Stimulated activated naive CD4-positive, alpha-beta T cell (primary cell): ENCODE results near the gene MAFB.
A peak's percentile ranks its signal among the peaks of the same experiment; 100 is the strongest.

Experiments used
- DNase-seq, 6 experiments: peaks; one replicate each; lab custom pipeline; 2025; lab: John Stamatoyannopoulos, UW

MAFB gene

DNA sequence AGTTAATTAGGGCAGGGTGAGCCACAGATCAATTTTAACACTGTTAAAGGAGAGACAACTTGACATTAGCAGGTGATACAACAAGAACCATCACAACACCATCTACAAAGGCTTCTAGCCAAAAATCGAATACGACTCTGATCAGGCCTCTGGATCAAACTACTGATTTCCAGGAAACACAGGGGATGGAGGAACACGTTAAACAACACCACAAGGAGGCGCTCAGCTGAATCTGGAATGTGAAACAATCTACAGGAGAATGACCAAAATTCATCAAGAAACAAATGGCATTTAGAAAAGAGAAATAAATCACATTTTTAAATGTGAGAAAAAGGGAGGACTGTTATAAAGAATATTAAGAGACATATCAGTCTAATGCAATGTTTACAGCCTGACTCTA, 13.5 kb upstream of the MAFB start:
- DNase-seq: no peak

DNA sequence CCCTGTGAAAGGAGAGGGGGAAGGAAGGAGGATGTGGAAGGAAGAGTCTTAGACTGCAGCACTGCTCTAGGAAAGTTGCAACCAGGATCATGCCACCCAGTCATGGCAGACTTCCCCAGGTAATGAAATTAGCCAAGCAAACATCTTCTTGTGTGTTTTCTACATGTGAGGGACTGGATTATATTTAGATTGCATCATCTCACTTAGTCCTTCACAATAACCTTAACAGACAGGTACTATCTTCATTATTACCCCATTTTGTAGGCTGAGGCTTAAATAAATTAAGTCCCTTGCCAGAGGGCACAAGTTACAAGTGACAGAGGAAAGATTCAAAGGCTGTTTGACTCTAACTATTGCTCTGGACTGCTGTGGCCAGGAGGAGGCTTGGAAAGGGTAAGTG, 9.7 kb upstream of the MAFB start:
- no peak for DNase-seq

DNA sequence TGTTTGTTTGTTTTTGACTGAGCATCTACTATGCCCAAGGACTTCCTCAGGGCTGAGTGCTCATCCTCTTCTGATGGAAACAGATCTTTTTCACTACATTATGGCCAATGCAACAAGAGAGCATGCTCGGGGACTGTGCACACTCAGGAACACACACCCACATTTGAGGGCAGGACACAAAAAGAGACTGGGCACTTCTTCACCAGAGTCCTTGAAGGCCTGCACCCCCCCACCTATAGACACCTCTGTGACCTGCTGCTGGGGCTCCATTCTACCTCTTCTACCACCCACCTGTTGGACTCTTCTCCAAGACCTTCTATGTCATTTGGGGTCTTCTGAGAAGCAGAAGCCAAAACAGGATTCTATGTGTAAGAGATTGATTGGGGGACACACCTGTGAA, 9.2 kb upstream of the MAFB start:
- no peak for DNase-seq

DNA sequence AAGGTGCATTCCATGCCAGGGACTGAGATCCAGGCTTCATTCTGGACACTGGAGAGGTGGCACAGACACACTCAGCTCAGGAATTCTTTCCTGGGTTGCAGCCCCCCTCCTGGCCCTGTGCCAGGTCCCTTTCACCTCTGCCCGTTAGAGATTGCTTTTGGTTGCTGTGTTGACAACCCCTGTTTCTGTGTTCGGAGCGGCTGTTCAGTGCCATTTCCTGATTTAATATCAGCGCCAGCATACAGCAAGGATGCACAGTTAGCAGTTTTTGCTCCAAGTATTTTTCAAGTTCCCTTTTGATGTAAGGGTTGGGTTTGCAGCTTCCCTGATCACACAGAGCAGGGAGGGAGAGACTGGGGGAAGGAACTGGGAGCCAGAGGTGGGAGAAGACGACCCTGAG, 8.5 kb upstream of the MAFB start:
- DNase-seq: no peak

DNA sequence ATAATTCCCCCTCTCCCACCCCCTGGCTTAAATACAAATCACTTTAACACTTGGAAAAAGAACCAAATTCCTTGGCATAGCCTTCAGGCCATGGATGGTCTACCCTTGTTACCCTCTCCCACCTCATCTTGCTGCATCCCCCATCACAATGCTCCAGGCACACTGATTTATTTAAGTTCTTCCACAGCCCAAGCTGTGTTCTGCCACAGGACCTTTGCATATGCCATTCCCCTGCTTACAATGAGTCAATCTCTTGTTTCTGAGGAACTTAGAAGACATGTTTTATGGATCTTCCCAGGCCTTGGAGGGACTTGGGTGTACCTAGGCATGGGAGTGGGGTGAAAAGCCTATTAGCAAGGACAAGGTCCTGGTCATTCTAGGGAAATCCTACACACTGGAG, 6.2 kb upstream of the MAFB start:
- no peak for DNase-seq

DNA sequence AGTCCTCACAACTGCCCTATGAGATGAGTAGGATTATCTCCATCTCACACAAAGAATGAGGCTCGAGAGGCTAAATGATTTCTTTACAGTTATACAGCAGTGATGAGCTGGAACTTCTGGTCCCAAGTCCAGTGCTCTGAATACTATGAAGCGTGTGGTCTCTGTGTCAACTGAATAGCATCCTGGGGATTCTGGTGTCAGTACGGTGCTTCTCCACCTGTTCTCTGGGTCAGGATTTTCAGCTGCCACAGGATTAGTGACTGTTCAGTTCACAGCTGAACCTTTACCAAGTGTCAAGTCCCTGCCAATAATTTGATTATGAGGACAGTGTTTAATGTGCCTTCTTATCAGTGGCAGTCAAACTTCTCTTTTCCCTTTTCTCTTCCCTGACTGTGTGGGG, 5.2 kb upstream of the MAFB start:
- DNase-seq: no peak

DNA sequence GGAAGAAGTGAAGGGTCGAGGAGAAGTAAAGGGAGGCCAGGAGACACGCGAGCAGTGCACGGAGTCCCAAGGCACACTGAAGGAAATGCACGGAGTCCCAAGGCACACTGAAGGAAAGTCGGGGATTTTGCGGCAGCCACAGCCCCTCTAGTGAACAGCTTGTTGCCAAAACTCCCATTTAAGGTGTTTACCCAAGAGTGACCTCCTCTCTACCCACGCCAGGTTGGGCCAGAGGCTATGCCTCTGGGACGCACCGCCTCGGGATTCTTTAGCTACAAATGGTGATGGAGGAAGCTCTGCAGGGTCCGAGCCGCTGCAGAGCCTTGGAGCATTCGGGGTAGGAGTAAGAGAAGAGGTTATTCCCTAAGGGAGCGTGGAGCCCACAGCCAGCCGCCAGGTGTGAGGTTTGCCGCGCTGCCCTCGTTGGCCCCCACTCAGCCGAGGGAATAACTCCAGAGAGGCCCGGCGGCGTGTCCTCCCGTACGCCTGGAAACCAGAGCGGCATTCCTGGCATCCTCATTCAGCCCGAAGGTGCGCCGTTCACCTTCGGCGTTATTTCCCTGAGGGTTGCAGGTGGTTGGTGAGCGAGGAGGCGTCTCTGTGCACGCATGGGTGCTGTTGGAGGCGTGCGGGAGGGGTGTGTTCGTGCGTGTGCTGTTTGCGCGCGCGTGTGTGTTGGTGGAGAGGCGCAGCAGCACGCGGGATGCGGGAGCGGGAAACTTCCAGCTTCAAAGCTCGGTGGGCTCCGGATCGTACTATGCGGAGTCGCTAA, 3.4 kb upstream of the MAFB start:
- no peak for DNase-seq

DNA sequence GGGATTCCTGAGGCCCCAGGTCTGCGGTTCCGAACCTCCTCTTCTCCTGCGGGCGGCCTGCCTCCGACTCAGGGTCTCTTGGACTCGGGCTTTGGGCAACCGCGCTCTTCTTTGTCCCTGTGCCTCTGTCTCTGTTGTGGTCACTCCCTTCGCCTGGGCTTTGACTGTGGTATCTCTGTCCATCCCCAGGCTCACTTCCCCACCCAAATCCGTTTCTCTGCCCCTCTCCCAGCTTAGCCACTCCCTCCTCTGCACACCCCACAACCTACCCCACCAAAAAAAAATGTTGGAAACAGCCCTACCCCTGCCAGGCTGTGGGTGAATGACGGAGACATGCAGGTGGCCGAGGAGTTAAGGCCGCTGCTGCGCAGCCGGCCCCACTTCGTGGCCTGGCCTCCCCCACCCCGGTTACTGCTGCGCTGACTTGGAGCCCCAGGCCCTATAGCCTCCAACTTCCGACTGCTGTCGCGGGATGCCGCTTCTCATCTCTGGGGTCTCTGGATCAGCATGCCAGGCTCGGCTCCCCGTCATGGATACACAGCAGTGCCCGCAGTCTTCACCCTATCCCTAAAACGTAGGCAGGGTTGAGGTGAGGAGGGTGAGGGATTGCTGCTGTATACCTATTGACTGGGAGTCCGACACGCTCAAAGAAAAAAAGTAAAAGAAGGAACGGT, 2.7 kb upstream of the MAFB start:
- no peak for DNase-seq

DNA sequence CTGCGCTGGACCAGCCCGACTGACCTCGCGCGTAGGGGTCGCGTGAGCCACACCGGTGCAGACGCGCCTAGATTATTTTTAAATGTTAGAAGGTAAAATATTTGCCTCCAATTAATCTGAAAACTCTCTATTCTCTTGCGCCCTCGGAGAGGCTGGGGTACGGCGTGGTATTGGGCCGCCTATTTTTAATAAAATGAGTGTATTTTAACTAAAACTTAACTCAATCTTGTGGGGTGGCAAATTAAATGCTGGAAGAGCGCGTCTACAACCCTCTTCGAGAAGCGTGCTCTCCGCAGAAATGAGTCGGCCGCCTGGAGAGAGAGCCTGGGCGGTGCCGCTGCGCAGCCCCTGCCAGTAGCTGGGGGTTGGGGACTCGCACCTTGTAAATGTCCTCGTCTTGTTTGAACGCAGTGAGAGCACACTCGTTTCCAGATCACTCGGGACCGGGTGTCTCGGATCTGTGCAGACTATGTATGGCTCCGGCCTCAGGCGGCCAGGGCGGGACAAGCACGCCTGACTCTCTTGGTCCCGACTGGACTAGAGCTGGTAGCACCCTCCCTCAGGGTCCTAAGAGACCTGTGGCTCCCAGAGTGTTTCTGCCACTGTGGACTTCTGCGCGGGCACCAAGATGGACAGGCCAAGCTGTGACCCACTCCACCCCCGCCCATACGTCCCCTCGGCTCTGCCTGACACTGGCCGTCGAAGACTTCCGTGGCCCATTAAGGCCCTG, 2.0 kb upstream of the MAFB start:
- no peak for DNase-seq

DNA sequence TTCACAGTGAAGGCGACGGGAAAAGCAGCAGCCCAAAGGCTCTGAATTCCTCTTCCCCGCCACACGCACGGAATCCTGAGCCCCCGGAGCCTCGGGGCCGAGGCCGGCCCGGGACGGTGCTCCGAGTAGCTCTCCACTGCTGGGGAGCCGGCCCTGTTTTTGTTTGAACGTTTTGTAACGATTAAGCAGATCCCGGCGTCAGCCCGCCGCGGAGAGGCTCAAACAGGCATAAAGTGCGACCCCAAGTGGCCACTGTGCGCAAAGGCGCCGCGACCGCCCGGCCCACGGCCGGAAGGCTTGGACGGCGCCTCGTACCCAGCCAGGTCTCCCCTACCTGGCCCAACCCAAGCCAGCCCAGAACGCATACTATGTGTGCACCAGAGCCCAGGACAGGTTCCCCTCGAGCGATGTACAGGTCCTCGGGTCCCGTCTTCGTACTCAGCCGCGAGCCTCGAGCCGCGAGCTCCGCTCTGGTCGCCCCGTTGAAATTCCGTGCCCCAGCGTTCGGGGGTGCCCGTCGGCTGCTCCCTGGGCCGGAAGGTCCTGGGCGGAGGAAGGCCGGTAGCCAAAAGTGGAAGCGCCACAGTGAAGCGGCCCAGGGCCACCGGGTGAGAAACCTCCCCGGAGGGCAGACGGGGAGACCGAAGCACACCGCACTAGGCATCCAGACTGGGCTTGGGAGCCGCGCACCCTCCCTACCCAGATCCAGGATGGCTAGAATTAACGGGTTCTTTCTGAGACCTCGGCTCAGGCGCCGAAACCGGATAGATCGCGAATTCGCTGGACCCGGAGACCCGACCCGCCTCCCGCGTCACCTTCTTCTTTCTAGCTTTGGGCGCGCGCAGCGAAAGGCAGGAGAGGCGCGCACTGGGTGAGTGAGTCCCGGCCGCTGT, 1.2 kb upstream of the MAFB start:
- peak in 2 of 6 experiments; percentile 4 to 10 for DNase-seq

DNA sequence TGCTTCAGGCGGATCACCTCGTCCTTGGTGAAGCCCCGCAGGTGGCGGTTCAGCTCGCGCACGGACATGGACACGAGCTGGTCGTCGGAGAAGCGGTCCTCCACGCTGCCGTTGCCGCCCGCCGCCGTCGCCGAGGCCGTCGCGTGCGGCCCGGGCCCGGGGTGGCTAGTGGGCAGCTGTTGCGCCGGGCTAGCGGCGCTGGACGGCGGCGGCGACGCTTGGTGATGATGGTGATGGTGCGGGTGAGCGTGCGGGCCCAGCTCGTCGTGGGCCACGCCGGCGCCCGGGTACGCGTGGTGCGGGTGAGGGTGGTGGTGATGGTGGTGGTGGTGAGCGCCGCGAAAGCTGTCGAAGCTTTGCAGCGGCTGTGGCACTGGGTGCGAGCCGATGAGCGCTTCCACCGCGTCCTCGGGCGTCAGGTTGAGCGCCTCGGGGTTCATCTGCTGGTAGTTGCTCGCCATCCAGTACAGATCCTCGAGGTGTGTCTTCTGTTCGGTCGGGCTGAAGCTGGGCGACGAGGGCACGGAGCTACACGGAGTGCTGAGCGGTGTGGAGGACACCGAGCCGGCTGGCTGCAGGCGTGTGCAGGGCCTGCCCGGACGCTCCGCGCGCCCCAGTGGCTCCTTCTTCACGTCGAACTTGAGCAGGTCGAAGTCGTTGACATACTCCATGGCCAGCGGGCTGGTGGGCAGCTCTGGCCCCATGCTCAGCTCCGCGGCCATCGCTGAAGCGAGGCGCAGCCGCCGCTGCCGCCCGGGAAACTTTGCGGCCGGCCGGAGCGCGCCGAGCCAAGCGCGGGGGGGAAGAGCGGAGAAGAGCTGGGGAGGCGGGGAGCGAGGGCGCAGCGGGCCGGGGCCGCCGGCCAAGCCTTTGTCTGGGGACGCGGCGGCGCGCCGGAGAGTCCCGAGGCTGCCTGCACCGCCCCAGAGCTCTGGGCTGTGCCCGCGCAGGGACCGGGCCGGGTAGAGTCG, 622 bp downstream of the MAFB start:
- peak in 1 of 6 experiments; percentile 0 for DNase-seq

DNA sequence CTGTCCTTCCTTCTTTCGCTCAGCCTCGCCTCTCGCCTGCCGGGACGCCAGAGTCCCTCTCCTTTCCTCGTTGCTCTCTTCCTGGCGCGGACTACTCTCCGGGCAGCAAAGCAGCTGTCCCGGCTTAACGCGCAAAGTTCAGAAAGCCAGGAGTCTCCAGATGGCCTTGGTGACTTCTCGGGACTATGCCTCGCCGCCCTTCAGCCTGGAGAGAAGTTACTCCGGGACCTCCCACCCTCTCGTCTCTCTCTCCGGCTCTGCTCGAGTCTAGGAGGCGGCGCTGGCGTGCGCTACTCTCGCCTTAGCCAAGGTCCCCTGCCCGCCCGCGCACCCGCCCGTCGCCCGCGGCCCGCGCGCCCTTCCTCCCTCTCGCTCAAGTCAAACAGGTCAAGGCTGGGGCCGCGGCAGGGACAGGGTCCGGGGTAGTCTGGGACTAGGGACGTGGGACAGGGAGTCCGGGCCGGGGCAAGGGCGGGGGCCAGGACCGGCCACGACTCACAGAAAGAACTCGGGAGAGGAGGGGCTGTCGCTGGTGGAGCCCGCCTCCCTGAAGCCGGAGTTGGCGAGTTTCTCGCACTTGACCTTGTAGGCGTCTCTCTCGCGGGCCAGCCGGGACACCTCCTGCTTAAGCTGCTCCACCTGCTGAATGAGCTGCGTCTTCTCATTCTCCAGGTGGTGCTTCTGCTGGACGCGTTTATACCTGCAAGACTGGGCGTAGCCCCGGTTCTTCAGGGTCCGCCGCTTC, 1.5 kb downstream of the MAFB start:
- no peak for DNase-seq

DNA sequence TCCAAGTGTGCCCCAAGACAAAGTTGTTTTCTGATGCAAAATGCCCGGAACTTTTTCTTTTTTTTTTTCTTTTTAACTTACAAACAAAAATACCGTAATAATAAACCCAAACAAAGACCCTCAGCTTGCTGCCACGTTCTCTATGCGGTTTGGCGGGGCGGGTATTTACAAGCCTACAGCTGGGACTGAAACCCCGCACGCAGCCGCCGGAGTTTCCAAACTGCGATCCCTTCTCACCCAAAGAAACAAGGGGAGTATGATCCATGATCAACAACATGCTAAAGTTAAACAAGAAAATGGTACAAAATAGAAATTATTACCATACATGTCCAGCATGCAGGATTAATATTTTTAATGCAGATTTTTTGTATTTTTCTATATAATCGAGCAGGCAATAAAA, 2.1 kb downstream of the MAFB start:
- DNase-seq: no peak

DNA sequence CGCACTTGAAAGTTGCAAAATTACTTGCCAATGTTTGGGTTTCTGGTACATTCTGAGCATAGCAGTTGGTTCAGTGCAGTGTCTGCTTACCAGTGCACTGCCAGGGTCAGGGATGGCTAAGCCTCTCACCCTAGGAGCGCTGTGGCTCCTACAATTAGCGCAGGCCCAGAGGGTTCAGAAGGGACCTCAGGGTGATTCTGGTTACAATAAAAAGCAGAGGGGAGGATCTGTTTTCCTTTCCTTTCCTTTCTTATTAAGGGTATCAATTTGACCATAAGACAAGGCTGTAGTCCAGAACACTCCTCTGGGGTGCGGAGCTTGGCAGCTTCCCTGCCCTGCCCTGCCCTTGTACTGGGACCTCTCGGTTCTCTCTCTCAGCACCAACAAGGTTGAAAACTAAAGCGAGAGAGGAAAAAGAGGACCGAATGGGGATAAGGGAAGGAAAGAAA, 2.6 kb downstream of the MAFB start:
- DNase-seq: no peak

DNA sequence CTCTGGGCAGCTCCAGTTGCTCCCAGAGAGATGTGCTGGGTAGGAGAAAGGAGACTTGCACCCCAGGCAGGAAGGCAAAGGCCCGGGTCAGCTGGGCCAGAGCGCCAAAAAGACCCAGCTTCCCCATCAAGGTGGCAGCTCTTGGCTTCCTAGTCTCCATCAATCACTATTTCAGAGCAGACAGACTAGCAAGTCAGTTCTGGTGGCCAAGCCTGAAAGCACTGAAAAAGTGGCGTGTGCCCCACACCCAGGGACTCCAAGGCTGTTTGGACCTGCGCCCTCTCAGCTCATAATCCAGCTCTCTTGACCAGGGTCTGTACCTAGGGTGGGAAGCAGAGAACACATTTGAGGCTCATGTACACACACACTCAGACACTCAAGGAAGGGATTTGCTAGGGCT, 3.7 kb downstream of the MAFB start:
- DNase-seq: no peak

DNA sequence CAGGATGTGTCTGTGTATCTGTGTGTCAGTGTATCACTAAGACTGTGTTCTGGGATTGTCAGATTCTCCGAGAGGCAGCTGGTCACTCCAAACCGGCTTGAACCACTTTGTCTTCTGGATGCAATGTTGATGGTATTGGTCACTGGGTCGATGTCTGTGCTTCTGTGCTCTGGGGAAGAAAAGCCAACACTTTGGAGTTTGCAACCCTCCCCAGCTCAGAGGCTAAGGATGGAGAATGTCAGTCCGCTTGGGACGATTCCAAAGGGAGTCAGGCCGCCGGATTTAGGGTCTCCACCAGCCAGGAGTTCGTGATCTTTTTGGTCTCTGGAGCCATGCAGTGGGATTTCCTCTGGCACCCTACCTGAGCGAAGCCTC, 5.2 kb downstream of the MAFB start:
- no peak for DNase-seq

DNA sequence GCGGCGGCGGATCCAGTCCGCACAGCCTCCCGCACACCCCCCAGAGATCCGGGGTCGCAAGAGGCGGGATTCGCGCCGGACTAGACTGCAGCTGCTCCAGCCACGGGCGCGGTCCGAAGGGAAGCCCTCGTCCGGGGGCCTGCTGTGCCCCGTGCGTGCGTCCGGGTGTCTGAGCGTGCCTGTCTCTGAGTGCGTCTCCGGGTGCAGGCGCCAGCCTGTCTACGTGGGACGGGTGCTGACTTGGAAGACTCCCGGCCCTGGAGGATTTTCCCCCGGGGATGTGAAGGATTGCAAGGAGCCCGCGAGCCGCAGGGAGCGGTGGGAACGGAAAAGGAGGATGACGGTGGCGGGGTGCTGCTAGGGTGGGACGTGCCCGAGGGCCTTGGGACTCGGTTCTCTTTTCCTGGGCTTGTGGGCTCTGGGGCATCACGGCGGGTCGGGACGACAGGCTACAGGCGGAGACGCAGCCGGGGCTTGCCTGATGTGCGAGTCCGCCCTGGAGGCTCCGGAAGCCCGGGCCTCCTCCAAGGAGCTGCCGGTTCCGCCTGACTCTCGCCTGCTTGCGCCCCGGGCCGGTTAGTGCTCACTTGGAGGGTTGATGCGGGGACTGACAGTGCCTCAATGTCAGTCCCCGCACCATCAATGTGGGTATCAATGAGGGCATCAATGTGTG, 5.7 kb downstream of the MAFB start:
- no peak for DNase-seq

DNA sequence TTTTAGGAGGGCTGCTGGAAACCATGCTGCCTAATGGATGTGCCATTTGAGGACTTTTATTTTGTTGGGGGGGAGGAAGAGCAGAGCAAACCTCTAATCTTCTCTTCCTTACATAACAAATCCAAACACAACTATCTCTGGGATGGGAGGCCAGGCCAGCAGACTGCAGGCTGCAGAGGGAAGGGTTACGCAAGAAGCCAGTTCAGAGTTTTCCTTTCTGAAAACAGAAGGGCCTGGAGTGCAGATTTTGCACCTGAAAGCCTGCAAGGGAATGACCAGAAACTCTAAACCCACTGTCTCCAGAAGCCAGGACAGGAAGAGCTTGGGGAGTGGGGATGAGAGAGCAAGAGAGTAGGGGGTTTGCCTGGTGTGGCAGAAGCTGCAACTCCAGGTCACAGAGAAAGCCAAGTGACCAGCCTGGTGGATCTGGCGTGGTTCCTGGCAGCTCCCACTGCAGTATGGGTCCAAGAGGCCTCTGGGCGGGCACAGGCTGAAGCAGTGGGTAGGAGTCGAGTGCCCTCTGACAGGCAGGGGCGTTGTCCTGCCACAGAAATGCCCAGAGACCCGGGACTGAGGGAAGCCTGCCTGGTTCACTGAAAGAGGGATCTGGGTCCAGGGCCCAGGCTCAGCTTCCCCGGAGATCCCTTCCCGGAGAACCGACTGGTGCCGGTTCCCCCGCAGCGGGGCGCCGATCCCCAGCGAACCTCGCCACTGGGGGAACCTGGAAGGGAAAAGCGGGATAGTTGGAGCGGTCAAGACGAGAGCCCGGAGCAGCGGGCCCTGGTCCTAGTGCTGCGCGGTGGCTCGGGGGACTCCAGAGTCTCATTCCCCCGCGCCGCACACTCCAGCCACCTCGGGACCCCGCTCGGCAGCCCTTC, 6.7 kb downstream of the MAFB start:
- no peak for DNase-seq

DNA sequence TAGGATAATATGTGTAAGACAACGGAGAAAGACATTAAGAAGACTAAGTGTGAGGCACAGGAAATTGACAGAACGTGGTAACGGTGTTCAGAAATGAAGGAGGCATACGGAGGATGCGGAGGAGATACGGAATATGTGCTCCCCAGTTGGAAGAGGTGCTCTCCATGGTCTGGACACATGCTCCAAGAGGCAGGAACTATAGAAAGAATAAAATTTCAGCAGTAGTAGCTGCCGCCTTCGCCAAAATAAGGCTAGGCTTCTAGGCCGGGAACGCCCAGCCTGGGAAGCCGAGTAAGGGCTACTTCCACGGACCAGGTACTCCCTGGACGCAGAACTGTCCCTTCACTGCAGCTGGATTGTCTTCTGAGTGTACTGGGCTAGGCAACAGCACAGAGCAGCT, 7.4 kb downstream of the MAFB start:
- no peak for DNase-seq
